HG03521 (cell line): ENCODE measurements around the gene DTYMK.

ENCODE experiments used
- ATAC-seq: cut with Tn5 transposase; IDR thresholded peaks from one replicate; pipeline ENCODE4 v1.9.1; 2021; ENCODE audit warnings: mild to moderate bottlenecking, moderate library complexity; ENCODE audit not compliant: unreplicated experiment

Gene DTYMK

DNA sequence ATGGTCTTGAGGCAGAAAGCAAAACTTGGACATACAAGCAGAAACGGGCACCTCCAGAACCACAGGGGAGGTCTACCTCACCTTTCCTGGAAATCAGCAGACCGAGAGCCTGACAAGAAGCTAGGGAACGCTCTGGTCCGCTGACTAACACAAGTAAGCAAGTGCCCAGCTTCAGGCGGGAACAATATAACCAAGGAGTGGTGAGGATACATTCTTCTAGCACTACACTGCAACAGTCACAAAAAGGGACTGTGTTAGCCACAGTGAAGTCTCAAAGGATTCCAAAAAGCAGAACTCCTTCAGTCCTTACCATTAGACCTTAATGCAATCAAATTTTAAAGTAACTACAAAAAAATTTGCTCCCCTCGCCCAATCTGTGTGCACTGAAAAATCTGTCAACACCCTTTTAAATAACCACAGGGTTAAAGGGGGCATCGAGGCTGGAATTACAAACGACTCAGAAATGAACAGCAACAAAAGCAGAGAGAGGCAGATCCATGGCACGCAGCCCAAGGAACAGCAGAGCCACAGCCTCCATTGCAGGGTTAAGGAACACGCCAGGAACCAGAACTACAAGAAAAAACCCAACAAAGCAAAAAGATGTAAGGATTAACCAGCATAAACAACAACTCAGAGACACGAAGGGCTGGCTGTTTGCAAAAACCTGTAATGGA, 56.7 kb downstream of the DTYMK start:
- no peak for ATAC-seq

DNA sequence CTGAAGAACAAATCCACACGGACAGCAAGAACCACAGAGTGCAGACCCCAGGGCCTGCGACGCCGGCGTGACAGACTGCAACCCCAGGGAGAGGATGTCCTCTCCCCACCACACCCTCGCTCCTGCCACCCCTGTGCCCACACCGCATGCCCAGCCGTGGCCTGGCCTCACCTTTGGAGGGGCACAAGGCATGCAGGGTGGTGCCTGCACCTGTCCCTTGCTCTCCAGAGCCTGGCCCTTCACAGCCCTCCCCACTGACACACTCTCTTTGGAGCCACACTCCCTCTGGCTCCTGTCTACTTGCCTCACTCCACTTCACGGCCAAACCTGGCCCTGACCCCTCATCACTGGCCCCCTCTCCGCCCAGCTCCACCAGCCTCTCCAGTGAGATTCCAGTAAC, 58.9 kb downstream of the DTYMK start:
- no peak for ATAC-seq
